ENCODE results near the gene MOCOS.
A peak's percentile ranks its signal among the peaks of the same experiment; 100 is the strongest.

The MOCOS gene

GRCh38 chr18:36303211-36303844 lies 116.0 kb downstream of the MOCOS start:
- DNase-seq = no peak

- no peak for DNase-seq
These were observed 117.4 kb downstream of the MOCOS start for GRCh38 chr18:36304723-36305122.

- no peak for DNase-seq
These were observed 118.1 kb downstream of the MOCOS start for GRCh38 chr18:36305375-36305774.

- DNase-seq = peak in 1 of 58 donors; percentile 21
These were observed 120.2 kb downstream of the MOCOS start for GRCh38 chr18:36307513-36307912.

- DNase-seq = no peak
These were observed 121.6 kb downstream of the MOCOS start for GRCh38 chr18:36308711-36309435.

GRCh38 chr18:36309436-36310391 lies 122.4 kb downstream of the MOCOS start:
- DNase-seq = no peak

GRCh38 chr18:36311026-36311570 lies 123.8 kb downstream of the MOCOS start:
- DNase-seq = no peak

GRCh38 chr18:36312806-36313395 lies 125.6 kb downstream of the MOCOS start:
- DNase-seq = no peak

- DNase-seq = no peak
These were observed 126.8 kb downstream of the MOCOS start for GRCh38 chr18:36314098-36314497.

GRCh38 chr18:36314754-36315153 lies 127.5 kb downstream of the MOCOS start:
- DNase-seq = no peak

- DNase-seq = no peak
These were observed 128.4 kb downstream of the MOCOS start for GRCh38 chr18:36315736-36316135.

GRCh38 chr18:36316246-36316645 lies 128.9 kb downstream of the MOCOS start:
- no peak for DNase-seq
